WTC11 (cell line): ENCODE results near the gene NFKBIE. TPM values are rescaled to one million over a fixed set of nuclear protein-coding genes. Genes with fewer than 3 reads are reported as not detected.

Experiments used
- ATAC-seq: fragments of 200-7000 bp; cut with Tn5 transposase; 2 replicates; pipeline ENCODE4 v1.10.0; 2021; ENCODE audit warnings: mild to moderate bottlenecking, moderate library complexity
- CTCF ChIA-PET: fragments of 300-600 bp; sonication (Branson Sonifier 250); formaldehyde crosslinking; loops from one replicate; lab custom pipeline; 2021; ENCODE audit warnings: antibody characterized with exemption; lab: Charles Lee
- POLR2A ChIA-PET: fragments of 350-600 bp; sonication (Branson Sonifier 250); formaldehyde crosslinking; loops from one replicate; lab custom pipeline; 2021; ENCODE audit warnings: antibody characterized with exemption; lab: Charles Lee
- DNase-seq: peaks from one replicate; pipeline ENCODE4 v3.0.0; 2021; ENCODE audit warnings: low spot score
- H3K27ac Mint-ChIP-seq: 2 replicates; pipeline ENCODE4 v1.8.0; 2021; ENCODE audit warnings: mixed read lengths
- H3K27me3 Mint-ChIP-seq: 2 replicates; pipeline ENCODE4 v1.8.0; 2021; ENCODE audit warnings: low read depth, mild to moderate bottlenecking, moderate library complexity, mixed read lengths
- H3K36me3 Mint-ChIP-seq: 2 replicates; pipeline ENCODE4 v1.8.0; 2021; ENCODE audit warnings: mixed read lengths
- H3K4me1 Mint-ChIP-seq: 2 replicates; pipeline ENCODE4 v1.8.0; 2022; ENCODE audit warnings: mixed read lengths
- H3K4me3 Mint-ChIP-seq: 2 replicates; pipeline ENCODE4 v1.8.0; 2021; ENCODE audit warnings: mild to moderate bottlenecking, moderate library complexity, mixed read lengths
- H3K9me3 Mint-ChIP-seq: 2 replicates; pipeline ENCODE4 v1.8.0; 2021; ENCODE audit warnings: mixed read lengths
- FOXJ3 ChIP-seq: sonication (generic); formaldehyde crosslinking; IDR thresholded peaks from 2 replicates; pipeline ENCODE4 v1.9.0; 2021; ENCODE audit warnings: missing genetic modification reagents, mild to moderate bottlenecking, borderline replicate concordance
- FOXK1 ChIP-seq: sonication (generic); formaldehyde crosslinking; IDR thresholded peaks from 2 replicates; pipeline ENCODE4 v1.8.0; 2022; ENCODE audit warnings: mild to moderate bottlenecking, moderate library complexity, missing genetic modification reagents
- HMGA2 ChIP-seq: fragments of 250-450 bp; sonication (Bioruptor Pico); IDR thresholded peaks from 2 replicates; pipeline ENCODE4 v1.4.0; 2021; ENCODE audit warnings: mild to moderate bottlenecking, moderate library complexity
- MYBL2 ChIP-seq: sonication (generic); formaldehyde crosslinking; IDR thresholded peaks from 2 replicates; pipeline ENCODE4 v1.8.1; 2023; ENCODE audit warnings: mild to moderate bottlenecking, moderate library complexity, missing genetic modification reagents
- NFATC4 ChIP-seq: fragments of 250-450 bp; sonication (Bioruptor Pico); IDR thresholded peaks from 2 replicates; pipeline ENCODE4 v1.9.0; 2021; ENCODE audit warnings: mild to moderate bottlenecking
- NFE2L1 ChIP-seq: sonication (generic); formaldehyde crosslinking; IDR thresholded peaks from 2 replicates; pipeline ENCODE4 v1.8.1; 2023; ENCODE audit warnings: missing genetic modification reagents
- RELA ChIP-seq: sonication (generic); formaldehyde crosslinking; IDR thresholded peaks from 2 replicates; pipeline ENCODE4 v1.8.1; 2022; ENCODE audit warnings: missing genetic modification reagents, mild to moderate bottlenecking, borderline replicate concordance
- TCF7 ChIP-seq: sonication (generic); formaldehyde crosslinking; IDR thresholded peaks from 2 replicates; pipeline ENCODE4 v1.8.0; 2022; ENCODE audit warnings: mild to moderate bottlenecking, low read depth, missing genetic modification reagents, moderate library complexity
- TEAD1 ChIP-seq: sonication (generic); formaldehyde crosslinking; IDR thresholded peaks from 2 replicates; pipeline ENCODE4 v1.8.0; 2022; ENCODE audit warnings: mild to moderate bottlenecking, missing genetic modification reagents
- TEAD4 ChIP-seq: sonication (generic); formaldehyde crosslinking; IDR thresholded peaks from 2 replicates; pipeline ENCODE4 v1.8.0; 2022; ENCODE audit warnings: mild to moderate bottlenecking, missing genetic modification reagents
- ZBTB21 ChIP-seq: sonication (generic); formaldehyde crosslinking; IDR thresholded peaks from 2 replicates; pipeline ENCODE4 v1.8.1; 2023; ENCODE audit warnings: mild to moderate bottlenecking, missing genetic modification reagents, borderline replicate concordance
- ZNF138 ChIP-seq: sonication (generic); formaldehyde crosslinking; conservative IDR thresholded peaks from 2 replicates; pipeline ENCODE4 v1.8.1; 2022; ENCODE audit warnings: mild to moderate bottlenecking, moderate library complexity, missing genetic modification reagents
- ZNF219 ChIP-seq: sonication (generic); formaldehyde crosslinking; IDR thresholded peaks from 2 replicates; pipeline ENCODE4 v1.8.0; 2023; ENCODE audit warnings: missing genetic modification reagents, mild to moderate bottlenecking, borderline replicate concordance
- ZNF423 ChIP-seq: fragments of 250-450 bp; sonication (Bioruptor Pico); IDR thresholded peaks from 2 replicates; pipeline ENCODE4 v2.1.2; 2022; ENCODE audit warnings: mild to moderate bottlenecking, moderate library complexity
- total RNA-seq: library from RNA; stranded (reverse); gene quantifications from 3 replicates; pipeline ENCODE4 v1.2.3, GENCODE V29; 2021
- TF ChIP-seq, protein P1 (sequence below): sonication (generic); formaldehyde crosslinking; IDR thresholded peaks from 2 replicates; pipeline ENCODE4 v1.8.1; 2023; ENCODE audit warnings: mild to moderate bottlenecking, missing genetic modification reagents, borderline replicate concordance
- TF ChIP-seq, protein P2 (sequence below): sonication (generic); formaldehyde crosslinking; IDR thresholded peaks from 2 replicates; pipeline ENCODE4 v1.8.1; 2023; ENCODE audit warnings: mild to moderate bottlenecking, moderate library complexity, missing genetic modification reagents
- TF ChIP-seq, protein P3 (sequence below): sonication (generic); formaldehyde crosslinking; IDR thresholded peaks from 2 replicates; pipeline ENCODE4 v1.8.1; 2022; ENCODE audit warnings: low read depth, mild to moderate bottlenecking, moderate library complexity, missing genetic modification reagents, borderline replicate concordance
- TF ChIP-seq, protein P4 (sequence below): fragments of 250-450 bp; sonication (Bioruptor Pico); IDR thresholded peaks from 2 replicates; pipeline ENCODE4 v1.9.0; 2021; ENCODE audit warnings: mild to moderate bottlenecking

Gene NFKBIE
- total RNA-seq, 1 experiment from 2014 or later, result 10.3 TPM

DNA sequence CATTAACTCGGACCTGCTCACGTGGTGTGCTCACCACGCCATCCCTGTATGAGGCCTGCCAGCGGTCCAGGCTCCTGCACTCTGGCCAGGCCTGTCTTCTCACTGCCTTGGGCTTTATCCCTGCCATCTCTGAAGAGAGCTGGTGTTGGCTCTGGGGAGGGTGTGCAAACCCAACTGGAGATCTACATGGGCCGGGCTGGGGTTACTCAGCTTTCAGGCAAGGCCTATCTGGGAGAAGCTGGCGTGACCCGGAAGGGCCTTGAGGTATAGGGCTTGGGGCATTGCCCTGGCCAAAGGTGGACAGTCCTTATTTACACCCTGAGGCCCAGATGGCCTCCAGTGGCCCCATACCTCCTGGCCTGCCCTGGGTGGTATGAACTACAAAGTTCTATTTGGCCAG, 36.9 kb downstream of the NFKBIE start:
- TF ChIP-seq ZNF423 (CRISPR knock-in tag), result no peak
- TF ChIP-seq, protein P1, sequence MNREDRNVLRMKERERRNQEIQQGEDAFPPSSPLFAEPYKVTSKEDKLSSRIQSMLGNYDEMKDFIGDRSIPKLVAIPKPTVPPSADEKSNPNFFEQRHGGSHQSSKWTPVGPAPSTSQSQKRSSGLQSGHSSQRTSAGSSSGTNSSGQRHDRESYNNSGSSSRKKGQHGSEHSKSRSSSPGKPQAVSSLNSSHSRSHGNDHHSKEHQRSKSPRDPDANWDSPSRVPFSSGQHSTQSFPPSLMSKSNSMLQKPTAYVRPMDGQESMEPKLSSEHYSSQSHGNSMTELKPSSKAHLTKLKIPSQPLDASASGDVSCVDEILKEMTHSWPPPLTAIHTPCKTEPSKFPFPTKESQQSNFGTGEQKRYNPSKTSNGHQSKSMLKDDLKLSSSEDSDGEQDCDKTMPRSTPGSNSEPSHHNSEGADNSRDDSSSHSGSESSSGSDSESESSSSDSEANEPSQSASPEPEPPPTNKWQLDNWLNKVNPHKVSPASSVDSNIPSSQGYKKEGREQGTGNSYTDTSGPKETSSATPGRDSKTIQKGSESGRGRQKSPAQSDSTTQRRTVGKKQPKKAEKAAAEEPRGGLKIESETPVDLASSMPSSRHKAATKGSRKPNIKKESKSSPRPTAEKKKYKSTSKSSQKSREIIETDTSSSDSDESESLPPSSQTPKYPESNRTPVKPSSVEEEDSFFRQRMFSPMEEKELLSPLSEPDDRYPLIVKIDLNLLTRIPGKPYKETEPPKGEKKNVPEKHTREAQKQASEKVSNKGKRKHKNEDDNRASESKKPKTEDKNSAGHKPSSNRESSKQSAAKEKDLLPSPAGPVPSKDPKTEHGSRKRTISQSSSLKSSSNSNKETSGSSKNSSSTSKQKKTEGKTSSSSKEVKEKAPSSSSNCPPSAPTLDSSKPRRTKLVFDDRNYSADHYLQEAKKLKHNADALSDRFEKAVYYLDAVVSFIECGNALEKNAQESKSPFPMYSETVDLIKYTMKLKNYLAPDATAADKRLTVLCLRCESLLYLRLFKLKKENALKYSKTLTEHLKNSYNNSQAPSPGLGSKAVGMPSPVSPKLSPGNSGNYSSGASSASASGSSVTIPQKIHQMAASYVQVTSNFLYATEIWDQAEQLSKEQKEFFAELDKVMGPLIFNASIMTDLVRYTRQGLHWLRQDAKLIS (CRISPR knock-in tag), result no peak
- TF ChIP-seq HMGA2 (CRISPR knock-in tag), result no peak
- TF ChIP-seq NFE2L1 (CRISPR knock-in tag), result no peak
- no peak for TF ChIP-seq TCF7
- TF ChIP-seq ZBTB21 (CRISPR knock-in tag), result no peak
- no peak for TF ChIP-seq RELA (CRISPR knock-in tag)
- no peak for TF ChIP-seq ZNF138
- no peak overlapping the region for H3K4me3 Mint-ChIP-seq

DNA sequence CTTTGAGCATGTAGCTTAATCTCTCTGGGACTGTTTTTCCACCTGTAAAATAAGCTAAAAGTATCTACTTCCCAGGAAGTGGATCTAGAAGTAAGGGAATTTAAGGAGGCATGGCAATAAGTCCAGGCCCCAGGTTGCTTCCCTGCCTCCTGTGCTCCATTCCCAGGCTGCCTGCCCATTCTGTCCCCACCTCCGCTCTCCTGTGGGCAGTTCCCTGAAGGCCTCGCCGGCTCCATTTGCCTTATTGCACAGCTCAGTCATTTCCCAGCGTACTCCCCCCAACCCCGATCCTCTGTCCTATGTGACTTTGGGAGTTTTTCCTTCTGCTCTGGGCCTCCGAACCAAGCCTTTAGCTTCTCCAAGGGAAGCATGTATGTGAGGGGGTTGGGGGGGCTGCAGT, 37.3 kb downstream of the NFKBIE start:
- POLR2A ChIA-PET, result interaction anchor here (1.9 kb wide), 1 partner anchor 19 kb away, joined by 9 read pairs; the partner anchor contains the start of gene HSP90AB1
- CTCF ChIA-PET, result interaction anchor here (1.4 to 10.7 kb wide), 3 partner anchors 8 to 55 kb away, joined by 5 to 174 read pairs (median 7); partner anchors contain the start of gene SLC35B2
- no peak for DNase-seq

More for the DNA sequence above, 36.9 kb downstream of the NFKBIE start:
- peak overlapping the region; percentile 7; the same call in 1 of the 2 replicates for H3K27ac Mint-ChIP-seq
- ATAC-seq (no peak), DNase-seq (no peak)
- no peaks in the 10 kb centered on the region for H3K27me3 Mint-ChIP-seq
- no peaks in the 10 kb centered on the region for H3K9me3 Mint-ChIP-seq
- H3K36me3 Mint-ChIP-seq, result peaks cover 44% of the 10 kb centered on the region
- ChIA-PET CTCF (interaction anchor here (1.4 to 10.7 kb wide), 3 partner anchors 7 to 56 kb away, joined by 5 to 174 read pairs (median 7); partner anchors contain the start of gene SLC35B2), POLR2A (interaction anchor here (1.9 kb wide), 1 partner anchor 18 kb away, joined by 9 read pairs; the partner anchor contains the start of gene HSP90AB1)
- H3K4me1 Mint-ChIP-seq, result peaks cover 34% of the 10 kb centered on the region

DNA sequence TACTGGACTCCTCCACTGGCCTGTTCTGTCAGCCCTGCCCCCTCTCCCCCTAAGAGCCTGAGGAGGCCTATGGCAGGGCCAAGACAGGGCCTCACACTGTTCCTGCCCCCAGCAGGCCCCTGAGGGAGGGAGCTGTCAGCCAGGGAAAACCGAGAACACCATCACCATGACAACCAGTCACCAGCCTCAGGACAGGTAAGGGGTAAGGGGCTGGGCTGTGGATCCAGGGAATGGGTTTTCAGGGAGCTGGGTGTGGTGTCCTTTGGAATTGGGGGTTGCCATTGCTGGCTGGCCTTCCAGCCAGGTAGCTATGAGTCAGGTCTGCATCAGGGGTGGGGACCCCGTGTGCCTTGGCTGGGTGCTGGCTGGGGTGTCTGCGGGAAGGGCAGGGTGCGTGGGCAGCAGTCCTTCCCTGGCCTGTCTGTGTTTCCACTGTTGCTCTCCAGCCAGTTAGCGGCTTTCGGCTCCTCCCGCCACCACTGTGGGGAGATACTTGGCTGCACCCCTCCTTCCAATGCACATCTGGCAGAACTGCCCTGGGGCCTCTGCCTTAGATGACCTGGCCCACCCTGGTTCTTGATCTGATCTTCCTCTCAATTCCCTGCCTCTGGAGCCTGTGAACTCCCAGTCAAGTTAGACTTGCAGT, 38.1 kb downstream of the NFKBIE start:
- Mint-ChIP-seq H3K27me3 (no peaks in the 10 kb centered on the region), H3K27ac (no peak overlapping the region), H3K36me3 (peaks cover 39% of the 10 kb centered on the region), H3K4me3 (no peak overlapping the region), H3K4me1 (peaks cover 39% of the 10 kb centered on the region), H3K9me3 (no peaks in the 10 kb centered on the region)
- DNase-seq (no peak), ATAC-seq (no peak; the same call in 1 of the 2 replicates)
- ChIA-PET POLR2A (interaction anchor here (0.6 to 1.9 kb wide), 3 partner anchors 10 to 29 kb away, joined by 4 to 9 read pairs (median 6); partner anchors contain the start of genes HSP90AB1 and MYMX), CTCF (interaction anchor here (0.9 to 10.7 kb wide), 8 partner anchors 8 to 165 kb away, joined by 3 to 174 read pairs (median 5); partner anchors contain the start of gene SLC35B2)
- TF ChIP-seq, protein P2, sequence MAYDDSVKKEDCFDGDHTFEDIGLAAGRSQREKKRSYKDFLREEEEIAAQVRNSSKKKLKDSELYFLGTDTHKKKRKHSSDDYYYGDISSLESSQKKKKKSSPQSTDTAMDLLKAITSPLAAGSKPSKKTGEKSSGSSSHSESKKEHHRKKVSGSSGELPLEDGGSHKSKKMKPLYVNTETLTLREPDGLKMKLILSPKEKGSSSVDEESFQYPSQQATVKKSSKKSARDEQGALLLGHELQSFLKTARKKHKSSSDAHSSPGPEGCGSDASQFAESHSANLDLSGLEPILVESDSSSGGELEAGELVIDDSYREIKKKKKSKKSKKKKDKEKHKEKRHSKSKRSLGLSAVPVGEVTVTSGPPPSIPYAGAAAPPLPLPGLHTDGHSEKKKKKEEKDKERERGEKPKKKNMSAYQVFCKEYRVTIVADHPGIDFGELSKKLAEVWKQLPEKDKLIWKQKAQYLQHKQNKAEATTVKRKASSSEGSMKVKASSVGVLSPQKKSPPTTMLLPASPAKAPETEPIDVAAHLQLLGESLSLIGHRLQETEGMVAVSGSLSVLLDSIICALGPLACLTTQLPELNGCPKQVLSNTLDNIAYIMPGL (CRISPR knock-in tag), result no peak
- TF ChIP-seq NFATC4 (no peak), MYBL2 (CRISPR knock-in tag) (no peak), TEAD1 (CRISPR knock-in tag) (no peak), FOXJ3 (CRISPR knock-in tag) (no peak), FOXK1 (no peak)
- TF ChIP-seq, protein P3, sequence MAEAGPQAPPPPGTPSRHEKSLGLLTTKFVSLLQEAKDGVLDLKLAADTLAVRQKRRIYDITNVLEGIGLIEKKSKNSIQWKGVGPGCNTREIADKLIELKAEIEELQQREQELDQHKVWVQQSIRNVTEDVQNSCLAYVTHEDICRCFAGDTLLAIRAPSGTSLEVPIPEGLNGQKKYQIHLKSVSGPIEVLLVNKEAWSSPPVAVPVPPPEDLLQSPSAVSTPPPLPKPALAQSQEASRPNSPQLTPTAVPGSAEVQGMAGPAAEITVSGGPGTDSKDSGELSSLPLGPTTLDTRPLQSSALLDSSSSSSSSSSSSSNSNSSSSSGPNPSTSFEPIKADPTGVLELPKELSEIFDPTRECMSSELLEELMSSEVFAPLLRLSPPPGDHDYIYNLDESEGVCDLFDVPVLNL (CRISPR knock-in tag), result no peak
- TF ChIP-seq, protein P4, sequence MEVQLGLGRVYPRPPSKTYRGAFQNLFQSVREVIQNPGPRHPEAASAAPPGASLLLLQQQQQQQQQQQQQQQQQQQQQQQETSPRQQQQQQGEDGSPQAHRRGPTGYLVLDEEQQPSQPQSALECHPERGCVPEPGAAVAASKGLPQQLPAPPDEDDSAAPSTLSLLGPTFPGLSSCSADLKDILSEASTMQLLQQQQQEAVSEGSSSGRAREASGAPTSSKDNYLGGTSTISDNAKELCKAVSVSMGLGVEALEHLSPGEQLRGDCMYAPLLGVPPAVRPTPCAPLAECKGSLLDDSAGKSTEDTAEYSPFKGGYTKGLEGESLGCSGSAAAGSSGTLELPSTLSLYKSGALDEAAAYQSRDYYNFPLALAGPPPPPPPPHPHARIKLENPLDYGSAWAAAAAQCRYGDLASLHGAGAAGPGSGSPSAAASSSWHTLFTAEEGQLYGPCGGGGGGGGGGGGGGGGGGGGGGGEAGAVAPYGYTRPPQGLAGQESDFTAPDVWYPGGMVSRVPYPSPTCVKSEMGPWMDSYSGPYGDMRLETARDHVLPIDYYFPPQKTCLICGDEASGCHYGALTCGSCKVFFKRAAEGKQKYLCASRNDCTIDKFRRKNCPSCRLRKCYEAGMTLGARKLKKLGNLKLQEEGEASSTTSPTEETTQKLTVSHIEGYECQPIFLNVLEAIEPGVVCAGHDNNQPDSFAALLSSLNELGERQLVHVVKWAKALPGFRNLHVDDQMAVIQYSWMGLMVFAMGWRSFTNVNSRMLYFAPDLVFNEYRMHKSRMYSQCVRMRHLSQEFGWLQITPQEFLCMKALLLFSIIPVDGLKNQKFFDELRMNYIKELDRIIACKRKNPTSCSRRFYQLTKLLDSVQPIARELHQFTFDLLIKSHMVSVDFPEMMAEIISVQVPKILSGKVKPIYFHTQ (CRISPR knock-in tag), result no peak

More for the DNA sequence above, 37.3 kb downstream of the NFKBIE start:
- TF ChIP-seq TEAD4 (CRISPR knock-in tag) (no peak), TCF7 (no peak), FOXJ3 (CRISPR knock-in tag) (no peak), ZNF219 (CRISPR knock-in tag) (no peak)
- TF ChIP-seq, protein P2 (CRISPR knock-in tag), result no peak
- H3K4me1 Mint-ChIP-seq, result peaks cover 34% of the 10 kb centered on the region
- peaks cover 44% of the 10 kb centered on the region for H3K36me3 Mint-ChIP-seq
- peak overlapping the region; percentile 7; the same call in 1 of the 2 replicates for H3K27ac Mint-ChIP-seq
- H3K9me3 Mint-ChIP-seq, result no peaks in the 10 kb centered on the region
- H3K4me3 Mint-ChIP-seq, result no peak overlapping the region
- no peaks in the 10 kb centered on the region for H3K27me3 Mint-ChIP-seq
- ATAC-seq, result no peak
